CD4-positive, alpha-beta T cell treated with Interleukin-4 for 4 hours (primary cell): ENCODE measurements around the gene TTC21B.

Experiments used
- DNase-seq: peaks from one replicate; pipeline ENCODE4 v3.0.0-alpha.2; 2020

The TTC21B gene

DNA sequence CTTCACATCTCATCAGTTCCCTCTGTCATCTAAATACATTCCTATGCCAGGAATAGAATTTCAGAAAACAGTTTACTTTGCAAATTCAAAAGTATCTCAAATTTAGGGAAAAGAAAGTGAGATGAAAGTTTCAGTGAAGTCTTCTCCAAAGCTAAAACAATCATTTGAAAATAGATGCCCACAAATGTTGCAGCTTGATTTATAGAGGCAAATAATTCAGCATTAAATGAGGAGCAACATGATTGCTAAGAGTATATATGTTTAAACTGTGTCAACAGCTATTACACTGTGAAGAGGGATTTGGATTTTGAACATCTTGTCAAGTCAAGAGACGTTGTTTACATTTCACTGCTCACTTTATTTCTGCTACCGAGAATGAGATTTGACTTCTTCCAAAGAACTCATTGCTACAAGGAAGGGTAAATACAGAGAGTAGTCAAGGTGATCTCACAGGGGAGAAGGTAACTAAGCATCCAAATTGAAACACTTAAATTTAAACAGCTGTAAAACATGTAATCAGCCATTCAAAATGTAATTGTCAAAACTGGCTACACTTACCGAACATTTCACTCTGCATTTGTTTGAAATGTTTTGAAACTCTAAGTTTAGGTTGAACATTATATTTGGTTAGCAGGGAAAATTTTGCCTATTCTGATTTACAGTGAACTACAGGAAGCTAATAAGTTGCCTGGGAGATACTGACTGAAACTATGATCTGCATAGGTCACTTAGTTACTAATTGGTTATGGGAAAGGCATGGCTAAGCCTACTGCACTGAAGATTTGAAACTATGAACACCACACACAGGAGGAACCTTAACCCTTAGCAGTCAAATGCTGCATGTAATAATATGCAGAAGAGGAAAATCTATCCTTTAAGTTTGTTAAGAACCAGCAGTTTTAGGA is 126.3 kb downstream of the TTC21B start:
- no peak for DNase-seq

DNA sequence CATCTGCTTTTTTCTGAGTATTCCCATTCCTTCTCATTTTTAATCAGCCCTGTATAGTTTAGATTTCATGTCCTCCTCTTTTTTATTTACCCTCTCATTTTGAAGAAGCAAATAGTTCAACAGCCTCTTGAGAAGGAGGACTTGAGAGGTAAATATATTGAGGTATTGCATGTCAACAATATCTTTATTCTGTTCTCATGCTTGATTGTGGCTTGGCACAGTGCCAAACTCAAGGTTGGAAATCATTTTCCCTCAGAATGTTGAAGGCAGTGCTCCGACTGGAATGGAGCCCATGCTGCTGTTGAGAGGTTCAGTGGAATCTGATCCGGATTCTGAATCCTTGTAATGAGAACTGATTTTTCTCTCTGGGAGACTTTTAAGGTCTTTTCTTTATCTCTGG is 128.5 kb downstream of the TTC21B start:
- DNase-seq, result no peak
